GM20000 (cell line): ENCODE results near the gene VAV1.

ENCODE experiments used
- DNase-seq: peaks from one replicate; pipeline ENCODE4 v3.0.0; 2012; ENCODE audit warnings: low spot score
- TF ChIP-seq, protein P1 (sequence below): IDR thresholded peaks from 2 replicates; pipeline ENCODE4 v1.5.1; 2012; ENCODE audit warnings: mild to moderate bottlenecking, control low read depth; ENCODE audit errors: extremely low read depth, missing control alignments

The VAV1 gene

DNA sequence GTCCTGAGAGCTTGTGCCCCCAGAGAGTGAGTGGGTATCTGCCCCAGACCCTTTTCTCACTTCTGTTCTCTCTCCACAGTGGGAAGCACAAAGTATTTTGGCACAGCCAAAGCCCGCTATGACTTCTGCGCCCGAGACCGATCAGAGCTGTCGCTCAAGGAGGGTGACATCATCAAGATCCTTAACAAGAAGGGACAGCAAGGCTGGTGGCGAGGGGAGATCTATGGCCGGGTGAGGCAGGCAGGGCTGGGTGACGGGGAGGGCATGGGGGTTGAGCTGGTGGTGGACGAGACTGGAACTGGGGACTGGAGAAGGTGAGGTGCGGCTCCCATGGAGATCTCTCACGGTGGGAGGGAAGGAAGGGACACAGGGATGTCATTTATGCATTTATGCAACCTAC lies 81.4 kb downstream of the VAV1 start:
- TF ChIP-seq, protein P1, sequence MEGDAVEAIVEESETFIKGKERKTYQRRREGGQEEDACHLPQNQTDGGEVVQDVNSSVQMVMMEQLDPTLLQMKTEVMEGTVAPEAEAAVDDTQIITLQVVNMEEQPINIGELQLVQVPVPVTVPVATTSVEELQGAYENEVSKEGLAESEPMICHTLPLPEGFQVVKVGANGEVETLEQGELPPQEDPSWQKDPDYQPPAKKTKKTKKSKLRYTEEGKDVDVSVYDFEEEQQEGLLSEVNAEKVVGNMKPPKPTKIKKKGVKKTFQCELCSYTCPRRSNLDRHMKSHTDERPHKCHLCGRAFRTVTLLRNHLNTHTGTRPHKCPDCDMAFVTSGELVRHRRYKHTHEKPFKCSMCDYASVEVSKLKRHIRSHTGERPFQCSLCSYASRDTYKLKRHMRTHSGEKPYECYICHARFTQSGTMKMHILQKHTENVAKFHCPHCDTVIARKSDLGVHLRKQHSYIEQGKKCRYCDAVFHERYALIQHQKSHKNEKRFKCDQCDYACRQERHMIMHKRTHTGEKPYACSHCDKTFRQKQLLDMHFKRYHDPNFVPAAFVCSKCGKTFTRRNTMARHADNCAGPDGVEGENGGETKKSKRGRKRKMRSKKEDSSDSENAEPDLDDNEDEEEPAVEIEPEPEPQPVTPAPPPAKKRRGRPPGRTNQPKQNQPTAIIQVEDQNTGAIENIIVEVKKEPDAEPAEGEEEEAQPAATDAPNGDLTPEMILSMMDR, result no peak
- no peak for DNase-seq

- DNase-seq, result no peak
- TF ChIP-seq, protein P1, result no peak
Measured at GRCh38 chr19:6854758-6855157, 82.2 kb downstream of the VAV1 start.

- TF ChIP-seq, protein P1, result no peak
Measured at GRCh38 chr19:6856749-6857372, 84.4 kb downstream of the VAV1 start.

GRCh38 chr19:6861683-6862286 lies 89.3 kb downstream of the VAV1 start:
- DNase-seq, result no peak
- TF ChIP-seq, protein P1, result no peak

More at GRCh38 chr19:6856749-6857372, 84.4 kb downstream of the VAV1 start:
- DNase-seq, result no peak

DNA sequence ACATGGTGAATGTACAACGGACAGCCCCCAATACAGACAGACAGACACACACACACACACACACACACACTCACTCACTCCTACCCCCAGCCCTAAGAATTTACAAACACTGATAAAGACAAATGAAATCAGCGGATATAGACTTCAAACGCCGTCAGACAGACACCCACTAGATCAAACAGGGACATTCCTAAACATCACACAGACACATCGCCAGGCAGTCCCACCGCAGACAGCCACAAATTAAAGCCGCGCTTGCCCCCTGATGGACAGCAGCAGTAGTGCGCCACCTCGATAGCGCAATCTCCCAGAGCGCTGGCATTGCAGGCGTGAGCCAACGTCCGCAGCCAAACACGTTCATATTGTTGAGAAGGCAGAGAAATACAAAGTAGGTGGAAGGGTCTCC lies 90.2 kb downstream of the VAV1 start:
- TF ChIP-seq, protein P1, result peak; percentile 95
- DNase-seq, result peak; percentile 85

DNA sequence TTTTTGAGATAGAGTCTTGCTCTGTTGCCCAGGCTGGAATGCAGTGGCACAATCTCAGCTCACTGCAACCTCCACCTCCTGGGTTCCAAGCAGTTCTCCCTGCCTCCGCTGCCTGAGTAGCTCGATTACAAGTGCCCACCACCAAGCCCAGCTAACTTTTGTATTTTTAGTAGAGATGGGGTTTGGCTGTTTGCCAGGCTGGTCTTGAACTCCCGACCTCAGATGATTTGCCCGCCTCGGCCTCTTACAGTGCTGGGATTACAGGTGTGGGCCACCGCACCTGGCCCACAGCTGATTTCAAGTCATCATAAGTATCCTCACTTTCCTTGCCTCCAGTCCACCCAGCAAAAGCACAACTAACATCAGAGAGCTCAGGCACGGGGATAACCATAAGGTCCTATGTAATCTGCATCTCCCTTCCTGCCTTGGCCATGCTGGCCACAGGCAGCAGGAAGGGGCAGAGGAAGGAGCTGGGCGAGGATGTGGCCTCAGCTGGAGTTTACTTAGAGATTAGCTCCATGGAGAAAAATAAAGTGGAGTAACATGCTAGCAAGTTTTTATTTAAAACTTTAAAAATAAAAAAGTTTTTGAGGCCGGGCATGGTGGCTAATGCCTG lies 91.9 kb downstream of the VAV1 start:
- TF ChIP-seq, protein P1, result no peak
- DNase-seq, result no peak

DNA sequence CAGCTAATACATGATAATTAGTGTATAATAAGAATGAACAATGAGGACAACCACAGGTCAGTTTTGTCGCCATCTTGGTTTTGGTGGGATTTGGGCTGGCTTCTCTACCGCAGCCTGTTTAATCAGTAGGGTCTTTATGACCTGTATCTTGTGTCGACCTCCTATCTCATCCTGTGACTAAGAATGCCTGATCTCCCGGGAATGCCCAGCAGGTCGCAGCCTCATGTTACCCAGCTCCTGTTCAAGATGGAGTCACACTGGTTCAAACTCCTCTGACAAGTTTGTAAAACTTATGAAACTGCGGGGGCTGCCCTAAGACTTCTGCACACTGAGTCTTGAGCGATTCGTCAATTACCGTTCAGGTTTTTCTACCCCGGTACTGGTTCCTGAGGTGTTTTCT lies 93.3 kb downstream of the VAV1 start:
- no peak for DNase-seq
- TF ChIP-seq, protein P1, result no peak
